ENCODE data around the gene RUSF1.

GRCh38 chr16:31530405-31530804 is 22.2 kb upstream of the RUSF1 start:
- TF ChIP-seq CTCF (IDR thresholded peaks at IDR 0.05; ENCODE audit: borderline replicate concordance, extremely low read depth, low read length, poor library complexity, severe bottlenecking) (no peak), EZH2 (IDR thresholded peaks at IDR 0.05; ENCODE audit: borderline replicate concordance, low read depth, low read length, severe bottlenecking) (no peak)

Data from DND-41 (cell line).